Measurements from ENCODE around the gene ATAD2B.

Gene ATAD2B

DNA sequence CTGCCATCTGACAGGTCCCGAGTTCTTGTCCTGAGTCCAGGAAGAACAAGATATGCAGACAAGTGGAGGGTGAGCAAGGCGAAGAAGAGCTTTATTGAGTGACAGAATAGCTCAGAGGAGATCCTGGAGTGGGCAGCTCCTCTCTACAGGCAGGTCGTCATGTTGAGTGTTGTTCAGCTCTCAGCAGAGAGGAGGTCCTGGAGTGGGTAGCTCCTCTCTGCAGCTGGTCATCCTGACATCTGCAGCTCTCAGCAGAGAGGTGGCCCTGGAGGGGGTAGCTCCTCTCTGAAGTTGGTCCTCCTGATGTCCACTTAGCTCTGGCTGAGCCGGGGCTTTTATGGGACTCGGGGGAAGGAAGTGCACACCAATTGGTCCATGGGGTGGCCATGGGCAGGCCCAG lies 90.4 kb downstream of the ATAD2B start:
- no peak for FAIRE-seq

DNA sequence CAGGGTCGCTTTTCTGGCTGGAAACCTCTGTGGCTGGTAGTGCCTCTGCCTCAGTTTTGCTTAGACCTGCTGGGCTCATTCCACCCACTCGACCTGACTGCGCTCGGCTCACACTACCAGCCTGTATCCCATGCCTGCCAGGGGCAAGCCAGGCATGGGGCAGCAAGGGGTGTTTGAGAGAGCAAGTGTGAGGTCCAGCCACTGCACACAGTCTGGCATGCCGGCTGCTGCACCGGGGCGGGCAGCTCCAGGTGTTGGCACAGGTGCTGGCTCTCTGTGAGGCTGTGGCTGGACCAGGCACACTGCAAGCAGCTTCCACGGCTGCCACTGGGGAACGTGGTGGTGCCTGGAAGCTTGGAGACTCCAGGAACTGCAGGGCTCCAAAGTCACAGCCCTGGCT lies 90.9 kb downstream of the ATAD2B start:
- no peak for FAIRE-seq

DNA sequence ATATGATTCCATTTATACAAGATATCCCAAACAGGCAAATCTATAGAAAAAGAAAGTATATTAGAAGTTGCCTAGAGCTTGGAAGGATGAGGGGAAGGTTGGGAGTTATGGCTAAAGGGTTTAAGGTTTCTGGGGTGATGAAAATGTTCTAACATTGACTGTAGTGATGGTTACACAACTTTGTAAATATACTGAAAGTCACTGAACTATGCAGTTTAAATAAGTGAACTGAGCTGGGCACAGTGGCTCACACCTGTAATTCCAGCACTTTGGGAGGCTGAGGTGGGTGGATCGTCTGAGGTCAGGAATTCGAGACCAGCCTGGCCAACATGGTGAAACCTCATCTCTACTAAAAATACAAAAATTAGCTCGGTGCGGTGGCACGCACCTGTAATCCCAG lies 91.5 kb downstream of the ATAD2B start:
- no peak for FAIRE-seq

DNA sequence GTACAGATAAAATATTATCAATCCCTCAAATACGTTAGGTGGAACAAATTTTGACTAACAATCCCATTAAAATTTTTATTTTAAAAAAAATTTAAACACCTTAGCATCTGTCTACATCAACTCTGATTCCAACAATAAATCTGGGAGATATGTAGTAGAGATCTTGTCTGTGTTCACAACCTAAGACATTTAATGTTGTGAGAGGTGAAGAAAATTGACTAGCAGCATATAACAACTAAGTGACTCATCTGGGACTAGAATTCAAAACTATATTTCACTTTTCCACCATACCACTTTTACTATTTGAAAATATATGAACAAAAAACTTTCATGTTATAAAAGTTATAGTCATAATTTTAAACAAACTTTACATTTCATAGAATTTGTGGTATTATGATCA lies 97.9 kb downstream of the ATAD2B start:
- no peak for FAIRE-seq

DNA sequence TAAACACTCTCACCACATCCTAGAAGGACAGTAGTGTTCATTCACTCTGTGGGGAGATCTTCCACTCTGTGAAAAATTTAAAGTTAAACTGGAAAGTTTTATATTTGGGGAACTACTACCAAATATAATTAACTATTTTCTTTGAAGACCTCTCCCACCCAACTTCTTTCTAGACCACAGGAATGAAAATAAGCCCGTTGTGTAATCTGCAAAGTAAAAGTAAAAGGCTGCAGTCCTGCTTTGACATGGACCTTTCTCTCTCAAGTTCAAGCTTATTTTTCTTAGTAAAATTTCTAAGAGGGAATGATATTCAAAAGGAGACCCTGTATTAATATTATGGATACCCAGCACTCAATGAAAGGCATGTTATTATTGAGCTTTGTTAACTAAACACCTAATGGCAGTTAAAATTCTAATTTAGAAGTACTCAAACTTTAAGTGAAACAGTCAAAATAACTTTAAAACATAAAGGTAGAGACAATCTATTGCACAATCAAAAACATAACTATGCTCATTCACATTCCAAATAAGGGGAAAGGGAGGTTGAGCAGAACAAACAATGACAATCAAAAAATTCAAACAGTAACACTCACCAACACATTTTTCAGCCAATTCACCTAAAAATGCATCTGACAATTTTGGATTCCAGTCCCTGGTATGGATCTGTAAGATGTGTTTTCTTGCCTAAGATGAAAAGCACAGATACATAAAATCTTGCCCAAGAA lies 98.5 kb downstream of the ATAD2B start:
- FAIRE-seq: peak; percentile 85

DNA sequence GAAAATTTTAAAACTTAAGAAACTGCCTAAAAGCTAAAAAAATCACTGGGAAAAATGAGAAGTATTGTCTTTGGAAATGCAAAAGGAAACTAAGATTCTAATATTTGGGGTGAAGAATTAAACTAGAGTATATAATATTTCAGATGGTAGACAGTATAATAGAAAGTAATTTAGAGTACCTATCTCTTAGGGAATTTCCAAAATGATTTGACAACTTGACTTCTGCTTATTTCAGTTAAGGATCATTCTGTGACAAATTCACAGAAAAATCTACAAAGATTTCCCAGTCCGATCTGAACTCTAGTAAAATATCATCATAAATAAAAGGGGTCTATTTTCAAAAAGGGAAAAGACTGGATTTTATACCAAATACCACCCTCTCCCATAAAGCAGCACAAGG lies 99.6 kb downstream of the ATAD2B start:
- FAIRE-seq: no peak

DNA sequence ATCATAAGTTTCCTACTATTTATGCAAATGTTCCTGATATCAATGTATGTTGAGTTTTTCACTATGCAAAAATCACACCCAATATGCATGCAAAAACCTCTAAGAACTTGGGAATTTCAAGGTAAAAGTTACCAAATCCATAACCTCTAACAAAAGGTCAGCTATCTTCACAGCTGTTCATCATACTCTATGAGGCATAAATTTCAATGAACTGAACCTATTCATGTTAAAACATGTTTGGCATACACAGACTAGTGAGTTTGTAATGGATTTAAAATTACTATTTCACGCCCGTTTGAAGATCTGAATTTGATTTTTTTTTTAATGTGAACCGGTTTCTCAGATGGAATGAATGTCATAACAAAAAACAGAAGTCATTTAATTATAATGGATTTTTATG lies 100.2 kb downstream of the ATAD2B start:
- no peak for FAIRE-seq

DNA sequence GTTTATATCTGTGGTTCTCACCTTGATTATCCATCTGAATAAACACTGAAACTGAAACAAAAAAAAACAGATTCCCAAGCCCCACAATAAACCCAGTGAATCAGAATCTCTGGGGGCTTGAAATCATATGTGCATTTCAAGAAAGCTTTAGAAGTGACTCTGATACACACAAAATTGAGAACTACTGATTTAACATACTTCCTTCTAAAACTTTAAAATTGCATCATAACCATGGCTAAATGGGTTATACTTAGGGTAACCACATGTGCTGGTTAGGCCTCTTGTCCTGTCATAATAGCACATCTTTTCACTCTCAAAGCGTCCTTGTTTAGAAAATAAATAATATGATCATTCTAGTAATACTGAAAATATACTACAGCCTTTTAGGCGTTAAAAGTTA lies 100.9 kb downstream of the ATAD2B start:
- FAIRE-seq: no peak

DNA sequence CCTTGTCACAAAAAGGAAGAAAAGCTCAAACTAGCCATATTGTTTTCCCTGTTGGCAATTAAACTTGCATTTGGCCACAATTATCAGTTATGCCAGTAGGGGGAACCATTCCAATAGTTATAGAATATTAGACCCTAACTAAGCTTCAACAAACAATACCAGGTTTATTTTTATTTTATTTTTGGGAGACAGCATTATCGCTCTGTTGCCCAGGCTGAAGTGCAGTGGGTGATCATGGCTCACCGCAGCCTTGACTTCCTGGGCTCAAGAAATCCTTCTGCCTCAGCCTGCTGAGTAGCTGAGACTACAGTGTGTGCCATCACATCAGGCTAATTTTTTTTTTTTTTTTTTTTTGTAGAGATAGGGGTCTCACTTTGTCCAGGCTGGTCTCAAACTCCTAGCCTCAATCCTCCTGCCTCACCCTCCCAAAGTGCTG lies 102.1 kb downstream of the ATAD2B start:
- peak; percentile 80 for FAIRE-seq

DNA sequence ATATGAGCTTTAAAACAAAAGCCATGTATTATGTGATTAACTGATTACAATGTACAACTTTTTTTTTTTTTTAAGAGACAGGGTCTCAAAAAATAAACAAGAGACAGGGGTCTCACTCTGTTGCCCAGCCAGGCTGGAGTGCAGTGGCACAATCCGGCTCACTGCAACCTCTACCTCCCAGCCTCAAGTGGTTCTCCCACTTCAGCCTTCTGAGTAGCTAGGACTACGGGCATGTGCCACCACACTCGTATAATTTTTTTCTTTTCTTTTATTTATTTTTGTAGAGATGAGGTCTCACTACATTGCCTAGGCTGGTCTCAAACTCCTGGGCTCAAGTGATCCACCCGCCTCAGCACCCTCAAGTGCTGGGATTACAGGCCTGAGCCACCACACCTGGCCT lies 103.1 kb downstream of the ATAD2B start:
- FAIRE-seq: no peak

DNA sequence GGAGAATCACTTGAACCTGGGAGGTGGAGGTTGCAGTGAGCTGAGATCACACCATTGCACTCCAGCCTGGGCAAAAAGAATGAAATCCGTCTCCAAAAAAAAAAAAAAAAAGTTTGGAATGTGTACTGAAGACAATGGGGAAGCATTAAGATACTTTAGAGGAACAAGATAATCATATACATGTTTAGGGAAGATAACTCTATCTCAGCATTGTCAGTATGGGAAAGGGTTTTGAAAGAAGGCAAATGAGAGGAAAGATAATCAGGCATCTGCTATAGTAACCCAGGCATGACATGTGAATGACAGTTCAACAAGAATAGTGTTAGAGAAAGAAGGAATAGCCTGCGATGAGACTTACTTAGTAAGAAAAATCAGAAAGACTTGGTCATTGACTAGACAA lies 112.0 kb downstream of the ATAD2B start:
- FAIRE-seq: no peak

DNA sequence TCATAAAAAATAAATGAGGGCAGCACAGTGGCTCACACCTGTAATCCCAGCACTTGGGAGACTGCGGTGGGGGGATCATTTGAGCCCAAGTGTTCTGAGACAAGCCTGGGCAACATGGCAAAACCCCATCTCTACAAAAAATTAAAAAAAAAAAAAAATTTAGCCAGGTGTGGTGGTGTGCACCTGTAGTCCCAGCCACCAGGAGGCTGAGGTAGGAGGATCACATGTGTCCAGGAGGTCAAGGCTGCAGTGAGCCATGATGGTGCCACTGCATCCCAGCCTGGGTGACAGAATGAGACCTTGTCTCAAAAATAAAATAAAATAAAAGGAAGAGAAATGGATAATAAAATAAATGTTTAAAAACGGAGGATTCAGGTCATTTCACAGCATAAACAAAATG lies 113.5 kb downstream of the ATAD2B start:
- no peak for FAIRE-seq

DNA sequence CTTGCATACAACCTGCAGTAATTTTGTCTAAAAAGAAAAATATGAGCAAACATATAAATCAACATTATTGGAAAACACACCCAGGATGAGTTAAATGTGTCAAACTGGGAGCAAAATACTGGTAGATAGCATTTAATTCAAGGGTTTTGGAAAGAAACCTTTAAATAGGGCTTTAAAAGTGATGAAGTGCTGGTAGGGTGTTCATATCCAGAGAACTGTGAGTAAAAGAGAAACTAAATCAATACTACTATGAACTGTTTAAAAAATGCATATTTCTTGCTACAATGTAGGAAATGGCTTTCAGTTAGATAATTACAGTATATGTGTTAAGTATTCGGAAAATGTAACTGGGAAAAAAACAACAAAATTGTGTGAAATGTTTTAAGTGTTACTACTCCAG lies 117.8 kb downstream of the ATAD2B start:
- no peak for FAIRE-seq

DNA sequence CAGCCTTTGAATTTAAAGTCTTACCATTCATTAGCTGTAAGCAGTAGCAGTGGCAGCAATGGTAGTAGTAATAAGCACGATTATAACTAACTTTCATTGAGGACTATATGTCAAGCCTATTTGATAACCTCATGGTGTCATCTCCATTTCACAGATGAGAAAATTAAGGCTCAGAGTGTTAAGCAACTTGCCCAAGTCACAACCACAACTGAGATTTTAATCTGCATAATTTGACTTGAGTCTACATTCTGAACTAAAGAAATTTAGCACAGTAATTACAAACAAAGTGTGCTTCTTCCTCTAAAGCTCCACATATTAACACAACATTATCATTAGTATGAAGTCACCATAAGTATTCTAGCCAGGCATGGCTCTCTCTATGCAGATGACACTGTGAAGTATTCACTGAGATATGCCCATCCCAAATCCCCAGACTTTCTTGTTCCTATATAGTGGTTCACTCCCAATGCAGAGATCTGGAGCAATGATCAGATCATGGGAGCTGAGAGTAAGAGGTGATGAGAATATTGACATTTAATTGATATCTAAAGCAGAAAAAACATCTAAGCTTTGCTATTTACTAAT lies 120.2 kb downstream of the ATAD2B start:
- FAIRE-seq: no peak

DNA sequence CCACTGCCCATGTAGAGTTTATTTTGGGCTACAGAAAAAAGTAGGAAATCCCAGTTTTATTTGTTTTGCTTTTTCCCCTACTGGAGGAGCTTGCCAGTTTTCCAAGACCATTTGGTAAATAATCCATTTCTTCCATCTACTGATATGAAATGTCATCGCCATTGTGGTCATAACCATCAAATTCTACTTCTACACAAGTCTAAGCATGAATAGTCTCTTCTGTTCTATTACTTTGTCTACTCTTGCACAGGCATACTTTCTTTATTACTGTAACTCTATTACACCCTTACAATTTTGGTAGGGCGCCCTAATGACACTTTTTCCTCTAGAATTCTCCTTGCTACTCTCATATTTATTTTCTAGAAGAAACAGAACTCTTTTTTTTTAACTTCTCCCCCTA lies 120.7 kb downstream of the ATAD2B start:
- FAIRE-seq: no peak

DNA sequence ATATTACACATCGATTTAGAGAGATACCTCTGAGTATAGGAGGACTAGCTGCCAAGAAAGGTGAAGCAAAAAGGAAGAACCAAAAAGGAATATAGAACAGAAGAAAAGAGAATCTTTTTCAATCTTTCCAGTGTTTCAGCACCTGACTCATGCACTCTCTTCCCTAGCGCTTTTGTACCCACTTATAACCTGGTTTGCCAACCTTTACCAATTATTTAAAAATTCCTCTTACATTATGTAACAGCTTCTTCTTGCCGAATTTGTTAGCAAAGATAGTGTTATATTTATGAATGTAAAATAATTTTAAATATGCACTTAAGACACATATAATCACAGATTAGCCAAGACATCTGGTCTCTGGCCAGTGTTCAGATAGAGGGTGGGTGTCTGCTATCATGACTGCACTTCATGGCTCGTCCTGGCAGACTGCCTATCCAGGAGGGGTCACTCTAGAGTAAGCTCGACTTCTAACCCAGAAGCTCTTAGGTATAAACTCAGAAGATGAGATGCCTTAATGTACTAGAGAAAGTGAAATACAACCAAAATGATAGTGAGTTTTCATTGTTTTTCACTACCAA lies 122.9 kb downstream of the ATAD2B start:
- no peak for FAIRE-seq

DNA sequence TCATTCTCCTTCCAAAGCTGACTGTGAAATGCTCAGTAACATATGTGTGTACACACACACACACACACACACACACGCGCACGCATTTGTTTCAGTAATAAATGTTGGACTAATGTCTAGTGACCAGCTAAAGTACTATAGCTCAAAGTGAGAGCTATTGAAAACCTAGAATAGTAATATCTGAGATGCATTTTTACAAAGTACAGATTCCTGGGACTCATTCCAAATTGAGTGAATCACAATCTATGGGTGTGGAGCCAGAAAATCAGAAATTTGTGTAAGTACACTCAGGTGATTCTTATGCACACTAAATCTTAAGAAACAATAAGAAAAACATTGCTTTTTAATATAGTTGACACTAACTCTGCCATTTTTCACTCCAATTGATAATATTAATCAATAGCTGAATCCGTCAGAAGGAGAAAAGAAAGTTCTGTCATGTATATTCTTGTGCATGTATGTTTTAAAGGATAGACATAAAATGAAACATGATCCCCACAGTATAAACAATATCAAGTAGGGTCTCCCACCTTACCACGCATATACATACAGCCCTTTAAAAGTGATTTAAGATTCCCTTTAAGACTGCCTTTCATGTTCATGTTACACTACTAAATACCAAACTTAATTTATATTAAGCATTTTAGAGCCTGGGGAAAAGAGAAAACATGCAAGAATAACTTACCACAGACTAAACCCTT lies 123.5 kb downstream of the ATAD2B start:
- FAIRE-seq: no peak

DNA sequence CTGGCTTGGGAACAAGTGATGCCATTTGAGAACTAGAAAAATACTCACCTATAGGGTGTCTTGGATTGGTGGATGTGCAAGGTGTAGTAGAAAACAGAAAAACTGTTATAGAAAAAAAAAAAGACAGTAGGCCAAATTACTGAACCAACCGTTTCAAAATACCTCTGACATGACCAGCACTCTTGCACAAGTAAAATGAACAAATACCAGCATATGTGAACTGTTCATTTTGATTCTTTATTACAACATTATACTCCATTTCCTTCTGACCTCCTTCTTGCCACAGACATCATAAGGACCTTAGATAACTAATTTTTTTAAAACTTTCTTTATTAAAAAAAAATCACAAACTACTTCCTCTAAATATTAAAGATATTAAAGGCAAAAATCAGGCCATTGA lies 125.5 kb downstream of the ATAD2B start:
- FAIRE-seq: no peak

DNA sequence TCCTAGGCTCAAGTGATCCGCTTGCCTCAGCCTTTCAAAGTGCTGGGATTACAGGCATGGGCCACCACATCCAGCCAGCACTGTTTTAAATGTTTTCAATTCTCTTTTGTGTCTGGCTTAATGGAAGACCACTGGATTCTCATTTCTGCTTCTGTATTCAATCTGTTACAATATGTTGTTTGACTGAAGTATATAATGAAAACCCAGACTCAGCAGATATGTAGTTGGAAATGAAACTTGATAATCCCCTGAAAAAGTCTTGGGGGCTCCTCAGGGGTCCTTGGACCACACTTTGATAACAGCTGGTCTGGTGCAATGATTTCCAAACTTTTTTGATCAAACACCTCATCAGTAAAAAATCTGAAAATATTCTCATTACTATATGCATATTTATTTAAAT lies 132.7 kb downstream of the ATAD2B start:
- FAIRE-seq: no peak

DNA sequence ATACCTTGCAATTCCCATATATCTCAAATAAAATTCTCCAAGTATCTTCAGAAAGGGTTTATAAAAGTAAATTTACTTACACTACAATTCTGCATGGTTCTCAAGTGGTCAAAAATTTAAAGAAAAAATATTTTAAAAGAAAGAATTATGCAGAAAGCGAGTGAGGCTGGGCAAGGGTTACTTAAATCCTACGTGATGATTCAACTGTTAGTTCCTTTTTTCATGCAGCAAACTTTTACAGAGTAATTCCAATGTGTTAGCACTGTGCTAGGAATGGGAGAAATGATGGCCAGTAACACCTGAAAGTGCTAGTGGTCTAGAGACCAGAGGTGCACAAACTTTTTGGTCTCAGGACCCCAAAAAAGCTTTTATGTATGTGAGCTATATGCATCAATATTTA lies 133.4 kb downstream of the ATAD2B start:
- no peak for FAIRE-seq

DNA sequence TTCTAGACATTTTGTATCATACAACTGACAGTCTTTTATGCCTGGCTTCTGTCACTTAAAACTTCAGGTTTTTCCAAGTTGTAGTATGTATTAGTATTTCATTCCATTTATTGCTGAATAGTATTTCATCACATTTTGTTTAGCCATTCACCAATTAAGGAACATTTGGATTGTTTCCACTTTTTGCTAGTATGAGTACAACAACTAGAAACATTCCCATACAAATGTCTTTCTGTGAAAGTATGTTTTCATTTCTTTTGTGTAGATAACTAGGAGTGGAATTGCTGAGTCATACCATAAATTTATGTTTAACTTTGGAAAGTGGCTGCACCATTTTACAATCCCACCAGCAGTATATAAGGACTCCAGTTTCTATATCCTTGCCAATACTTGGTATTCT lies 135.9 kb downstream of the ATAD2B start:
- FAIRE-seq: no peak

DNA sequence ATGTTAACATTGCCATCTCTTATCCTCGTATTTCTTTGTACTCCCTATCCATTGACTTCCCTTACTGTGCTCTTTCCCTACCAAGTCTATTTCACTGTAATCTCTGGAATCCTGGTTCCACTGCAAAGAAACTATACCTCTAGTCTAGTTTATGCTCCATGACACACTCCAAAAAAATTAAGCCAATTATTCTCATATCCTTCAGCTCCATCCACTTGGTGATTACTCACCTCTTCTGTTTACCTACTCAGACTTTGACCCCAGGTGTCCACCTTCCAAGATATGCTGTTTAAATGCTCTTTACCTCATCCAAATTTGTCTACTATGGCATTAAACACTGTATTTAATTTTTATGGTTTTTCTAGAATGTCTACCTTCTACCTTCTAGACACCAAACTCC lies 137.9 kb downstream of the ATAD2B start:
- FAIRE-seq: no peak

DNA sequence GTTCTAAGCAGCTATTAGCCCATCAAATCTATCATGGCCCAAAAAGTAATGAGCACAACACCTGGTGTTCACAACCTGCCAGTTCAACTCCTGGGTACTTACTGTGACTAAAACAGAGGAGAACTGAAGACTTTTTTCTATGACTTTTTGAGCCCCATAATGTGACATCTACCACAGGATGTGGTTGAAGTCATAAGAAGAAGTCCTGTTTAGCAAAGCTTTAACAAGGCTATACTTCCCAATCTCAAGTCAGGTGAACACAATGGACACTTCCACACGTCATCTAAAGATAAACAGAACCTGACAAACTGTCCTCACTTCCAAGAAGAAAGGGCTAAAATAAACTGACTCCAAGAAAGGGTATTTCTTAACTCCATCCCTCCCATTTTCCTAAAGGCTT lies 138.8 kb downstream of the ATAD2B start:
- FAIRE-seq: no peak

DNA sequence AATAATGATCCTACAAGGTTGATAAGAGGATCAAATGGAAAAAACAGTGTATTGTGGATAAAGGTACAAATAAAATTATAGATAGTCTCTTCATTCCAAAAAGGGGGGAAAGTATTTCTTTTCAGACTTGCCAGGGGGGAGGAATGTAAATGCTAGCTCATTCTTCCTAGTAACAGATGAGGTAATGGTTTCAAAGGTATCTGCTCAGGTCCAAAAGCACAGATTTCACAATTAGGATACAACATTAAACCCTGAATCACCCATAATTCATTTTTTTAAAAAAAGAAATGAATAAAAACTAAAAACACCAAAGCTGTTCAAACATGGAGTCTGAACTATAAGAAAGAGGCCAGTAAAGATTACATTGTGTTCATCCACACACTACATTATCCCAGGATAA lies 142.0 kb downstream of the ATAD2B start:
- no peak for FAIRE-seq
